SKM-1 treated with dmso at 0.1 percent for 144 hours (cell line): Measurements from ENCODE around the gene USP19.

Source experiments
- DNase-seq: peaks from one replicate; lab custom pipeline; 2025; ENCODE audit not compliant: unreplicated experiment; lab: John Stamatoyannopoulos, UW

USP19 gene

GRCh38 chr3:49104052-49104426 is 16.6 kb downstream of the USP19 start:
- DNase-seq: no peak

- no peak for DNase-seq
These were observed 20.5 kb downstream of the USP19 start for GRCh38 chr3:49100046-49100615.

- DNase-seq: no peak
These were observed 21.6 kb downstream of the USP19 start for GRCh38 chr3:49098910-49099630.

GRCh38 chr3:49098429-49098828 is 22.2 kb downstream of the USP19 start:
- DNase-seq: no peak

GRCh38 chr3:49093853-49094767 is 26.5 kb downstream of the USP19 start, which contains the start of gene QRICH1:
Gene QRICH1 (minus strand): TSS chr3:49094071. CDS start chr3:49077017, 17,054 bp downstream.
- peak; percentile 98 for DNase-seq

GRCh38 chr3:49092938-49093852 is 27.4 kb downstream of the USP19 start:
- peak; percentile 65 for DNase-seq

- no peak for DNase-seq
These were observed 39.2 kb downstream of the USP19 start for GRCh38 chr3:49081429-49081828.

- no peak for DNase-seq
These were observed 41.4 kb downstream of the USP19 start for GRCh38 chr3:49079270-49079669.

GRCh38 chr3:49076646-49077045 is 44.0 kb downstream of the USP19 start:
- DNase-seq: no peak

GRCh38 chr3:49076116-49076515 is 44.5 kb downstream of the USP19 start:
- no peak for DNase-seq
